GM23338 (cell line): ENCODE data around the gene RYR1. TPM values are rescaled to one million over a fixed set of nuclear protein-coding genes. Genes with fewer than 3 reads are reported as not detected.

Experiments used
- ATAC-seq: fragments of 200-7000 bp; cut with Tn5 transposase; 3 replicates; pipeline ENCODE4 v1.9.1; 2020
- DNase-seq: peaks from one replicate; pipeline ENCODE4 v3.0.0-alpha.2; 2015; ENCODE audit warnings: low spot score
- H2AFZ ChIP-seq: fragments of 200-600 bp; sonication (generic); 2 replicates; pipeline ENCODE4 v1.8.0; 2016; ENCODE audit warnings: antibody characterized with exemption, mild to moderate bottlenecking, moderate library complexity
- H3F3A ChIP-seq: fragments of 200-600 bp; sonication (generic); replicated peaks from 2 replicates; pipeline ENCODE4 v1.8.0; 2017; ENCODE audit warnings: antibody characterized with exemption, mixed run types, low read depth
- H3K27ac ChIP-seq: fragments of 200-600 bp; sonication (generic); 2 replicates; pipeline ENCODE4 v1.6.1; 2016; ENCODE audit warnings: low read depth
- H3K27me3 ChIP-seq: fragments of 200-600 bp; sonication (generic); 2 replicates; pipeline ENCODE4 v1.8.0; 2016; ENCODE audit warnings: mild to moderate bottlenecking, mixed run types, moderate library complexity; ENCODE audit not compliant: insufficient read depth
- H3K36me3 ChIP-seq: fragments of 200-600 bp; sonication (generic); 2 replicates; pipeline ENCODE4 v1.8.0; 2016; ENCODE audit warnings: mild to moderate bottlenecking; ENCODE audit not compliant: insufficient read depth
- H3K4me1 ChIP-seq: fragments of 200-600 bp; sonication (generic); 2 replicates; pipeline ENCODE4 v1.8.0; 2016; ENCODE audit warnings: mild to moderate bottlenecking, moderate library complexity; ENCODE audit not compliant: insufficient read depth
- H3K4me2 ChIP-seq: fragments of 200-600 bp; sonication (generic); 2 replicates; pipeline ENCODE4 v1.7.1; 2017; ENCODE audit warnings: mixed run types
- H3K4me3 ChIP-seq: fragments of 200-600 bp; sonication (generic); 2 replicates; pipeline ENCODE4 v1.6.1; 2016; ENCODE audit warnings: mixed run types
- H3K79me2 ChIP-seq: fragments of 200-600 bp; sonication (generic); replicated peaks from 2 replicates; pipeline ENCODE4 v1.8.0; 2017; ENCODE audit warnings: mild to moderate bottlenecking; ENCODE audit not compliant: insufficient read depth
- H3K9me2 ChIP-seq: fragments of 200-600 bp; sonication (generic); 2 replicates; pipeline ENCODE4 v1.8.0; 2017; ENCODE audit not compliant: insufficient read depth
- H4K20me1 ChIP-seq: fragments of 200-600 bp; sonication (generic); replicated peaks from 2 replicates; pipeline ENCODE4 v1.8.0; 2017; ENCODE audit warnings: mild to moderate bottlenecking; ENCODE audit not compliant: insufficient read depth
- H3K27ac Mint-ChIP-seq: 2 replicates; pipeline ENCODE4 v1.8.0; 2020; ENCODE audit warnings: inconsistent platforms, mild to moderate bottlenecking, moderate library complexity, mixed read lengths
- H3K27me3 Mint-ChIP-seq: 3 replicates; pipeline ENCODE4 v1.8.0; 2022; ENCODE audit warnings: low read depth, mild to moderate bottlenecking, moderate library complexity, mixed read lengths, inconsistent platforms; ENCODE audit not compliant: insufficient read depth, poor library complexity
- H3K36me3 Mint-ChIP-seq: 3 replicates; pipeline ENCODE4 v1.8.0; 2021; ENCODE audit warnings: low read depth, mild to moderate bottlenecking, inconsistent platforms, moderate library complexity, mixed read lengths
- H3K4me1 Mint-ChIP-seq: 3 replicates; pipeline ENCODE4 v1.8.0; 2020; ENCODE audit warnings: mild to moderate bottlenecking, inconsistent platforms, mixed read lengths
- H3K4me3 Mint-ChIP-seq: 3 replicates; pipeline ENCODE4 v1.8.0; 2021; ENCODE audit warnings: moderate library complexity, mild to moderate bottlenecking, inconsistent platforms, mixed read lengths
- H3K9me3 Mint-ChIP-seq: 3 replicates; pipeline ENCODE4 v1.8.0; 2020; ENCODE audit warnings: moderate library complexity, mild to moderate bottlenecking, inconsistent platforms, mixed read lengths
- CREB1 ChIP-seq: fragments of 250-450 bp; sonication (Bioruptor Pico); IDR thresholded peaks from 2 replicates; pipeline ENCODE4 v1.5.0; 2020; ENCODE audit warnings: low read depth, mild to moderate bottlenecking, moderate library complexity
- CTCF ChIP-seq, 2 experiments: fragments of 200-600 bp in 1 of 2; sonication (generic) in 1 of 2; conservative IDR thresholded peaks; 2 replicates each; pipeline versions ENCODE4 v1.5.1 to v1.6.1; 2016 to 2017; ENCODE audit warnings: antibody characterized with exemption in 2 of 2, low read depth in 2 of 2, mild to moderate bottlenecking in 2 of 2, moderate library complexity in 1 of 2
- ETS1 ChIP-seq: IDR thresholded peaks from 2 replicates; pipeline ENCODE4 v1.6.1; 2016; ENCODE audit warnings: antibody characterized with exemption
- EZH2 ChIP-seq: fragments of 200-600 bp; sonication (generic); IDR thresholded peaks from one replicate; pipeline ENCODE4 v1.8.0; 2017; ENCODE audit warnings: antibody characterized with exemption, mild to moderate bottlenecking, low read depth; ENCODE audit not compliant: unreplicated experiment
- NANOG ChIP-seq: IDR thresholded peaks from 2 replicates; pipeline ENCODE4 v1.6.1; 2016; ENCODE audit warnings: antibody characterized with exemption, borderline replicate concordance
- POLR2AphosphoS5 ChIP-seq: IDR thresholded peaks from 2 replicates; pipeline ENCODE4 v1.6.1; 2016; ENCODE audit warnings: antibody characterized with exemption, low read depth
- STAT1 ChIP-seq: IDR thresholded peaks from one replicate; pipeline ENCODE4 v1.6.1; 2016; ENCODE audit warnings: antibody characterized with exemption; ENCODE audit not compliant: unreplicated experiment
- ZNF114 ChIP-seq: fragments of 250-450 bp; sonication (Bioruptor Pico); IDR thresholded peaks from 2 replicates; pipeline ENCODE4 v1.5.0; 2020; ENCODE audit warnings: mild to moderate bottlenecking, moderate library complexity
- ZNF331 ChIP-seq: fragments of 250-450 bp; sonication (Bioruptor Pico); IDR thresholded peaks from 2 replicates; pipeline ENCODE4 v1.5.0; 2020; ENCODE audit warnings: low read depth, mild to moderate bottlenecking, moderate library complexity
- ZNF462 ChIP-seq: fragments of 250-450 bp; sonication (Bioruptor Pico); IDR thresholded peaks from 2 replicates; pipeline ENCODE4 v1.5.0; 2020; ENCODE audit warnings: mild to moderate bottlenecking, moderate library complexity
- polyA plus RNA-seq: library from polyadenylated mRNA; unstranded; fragments of >200 nt; fragmentation: Nextera tagmentation; extraction: Ambion mirVana; gene quantifications from 2 replicates; pipeline ENCODE4 v1.2.1, GENCODE V29; 2016
- total RNA-seq: library from RNA; depleted of rRNA; stranded (reverse); fragments of >200 nt; shearing (Covaris generic); gene quantifications from 2 replicates; pipeline ENCODE4 v1.2.3, GENCODE V29; 2014

Gene RYR1
- total and polyA plus RNA-seq, 2 experiments from 2014 or later, result 4.0 to 26.7 TPM

- no peaks in the 10 kb centered on the region for H3K79me2 ChIP-seq
- no peaks in the 10 kb centered on the region for H3K9me3 Mint-ChIP-seq
- H3K4me2 ChIP-seq, result no peak overlapping the region
- H3K36me3 Mint-ChIP-seq, result peaks cover 57% of the 10 kb centered on the region
- no peak overlapping the region for H3K27ac Mint-ChIP-seq
- DNase-seq (no peak), ATAC-seq (no peak)
- peaks cover 12% of the 10 kb centered on the region for H3K27me3 Mint-ChIP-seq
- no peak overlapping the region; the same call in 2 of the 3 replicates for H3K4me3 Mint-ChIP-seq
- H3K4me1 ChIP-seq, result no peaks in the 10 kb centered on the region
- no peak overlapping the region for H3K27ac ChIP-seq
- no peaks in the 10 kb centered on the region for H3K27me3 ChIP-seq
- no peaks in the 10 kb centered on the region for H4K20me1 ChIP-seq
- no peaks in the 10 kb centered on the region for H3F3A ChIP-seq
- no peaks in the 10 kb centered on the region for H3K9me2 ChIP-seq
- H3K36me3 ChIP-seq, result peaks cover 7% of the 10 kb centered on the region; the same call in 1 of the 2 replicates
- H2AFZ ChIP-seq, result no peak overlapping the region
- H3K4me1 Mint-ChIP-seq, result peaks cover 5% of the 10 kb centered on the region; the same call in 1 of the 3 replicates
- no peak for TF ChIP-seq CREB1 (CRISPR knock-in tag)
- no peak for TF ChIP-seq ETS1
- TF ChIP-seq ZNF331 (CRISPR knock-in tag), result no peak
- no peak for TF ChIP-seq POLR2AphosphoS5
- no peak for TF ChIP-seq EZH2
- TF ChIP-seq ZNF114 (CRISPR knock-in tag), result no peak
- no peak for TF ChIP-seq NANOG
- no peak for TF ChIP-seq STAT1
- no peak for TF ChIP-seq CTCF (conservative IDR thresholded peaks at IDR 0.05; ENCODE audit: low read depth in 2 of 2)
- no peak for TF ChIP-seq ZNF462 (CRISPR knock-in tag)
- H3K4me3 ChIP-seq, result no peak overlapping the region
Measured at GRCh38 chr19:38549942-38550341, 116.5 kb downstream of the RYR1 start.
